Nephron progenitor cell (in vitro differentiated cells): ENCODE results near the gene OSGEPL1.
"Not testable (repeated sequence)": the region's sequence is repeated elsewhere in the genome, so short reads cannot be mapped to it uniquely, and the experiment has no call there.

ENCODE experiments used
- DNase-seq: peaks from one replicate; pipeline ENCODE4 v3.0.0; 2021
- H3K27ac Mint-ChIP-seq: 2 replicates; pipeline ENCODE4 v1.8.0; 2021; ENCODE audit warnings: mild to moderate bottlenecking, moderate library complexity, mixed read lengths
- H3K27me3 Mint-ChIP-seq: 2 replicates; pipeline ENCODE4 v1.8.0; 2021; ENCODE audit warnings: mild to moderate bottlenecking, low read depth, mixed read lengths; ENCODE audit not compliant: poor library complexity
- H3K36me3 Mint-ChIP-seq: 2 replicates; pipeline ENCODE4 v1.8.0; 2021; ENCODE audit warnings: low read depth, mixed read lengths
- H3K4me1 Mint-ChIP-seq: 2 replicates; pipeline ENCODE4 v1.8.0; 2021; ENCODE audit warnings: mixed read lengths
- H3K4me3 Mint-ChIP-seq: 2 replicates; pipeline ENCODE4 v1.8.0; 2021; ENCODE audit warnings: mild to moderate bottlenecking, moderate library complexity, mixed read lengths
- H3K9me3 Mint-ChIP-seq: 2 replicates; pipeline ENCODE4 v1.8.0; 2021; ENCODE audit warnings: mild to moderate bottlenecking, moderate library complexity, mixed read lengths
- TF ChIP-seq, protein P1 (sequence below): fragments of 200-600 bp; sonication (generic); IDR thresholded peaks from 2 replicates; pipeline ENCODE4 v1.5.0; 2021; ENCODE audit warnings: antibody characterized with exemption

Gene OSGEPL1

DNA sequence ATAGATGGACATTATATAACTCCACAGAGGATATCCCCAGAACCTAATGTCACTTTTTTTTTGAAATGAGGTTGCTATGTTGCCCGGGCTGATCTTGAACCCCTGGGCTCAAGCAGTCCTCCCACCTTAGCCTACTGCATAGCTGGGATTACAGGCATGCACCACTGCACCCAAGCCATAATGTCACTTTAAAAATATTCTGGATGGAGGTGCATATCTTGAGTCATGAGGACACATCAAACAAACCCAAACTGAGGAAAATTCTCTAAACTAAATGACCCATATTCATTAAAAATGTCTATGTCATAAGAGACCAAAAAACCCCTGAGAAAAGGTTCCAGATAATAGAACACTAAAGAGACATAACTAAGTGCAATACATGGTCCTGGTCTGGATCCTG, 36.3 kb downstream of the OSGEPL1 start:
- Mint-ChIP-seq H3K4me3 (no peak overlapping the region), H3K27ac (no peak overlapping the region), H3K27me3 (no peaks in the 10 kb centered on the region), H3K4me1 (no peaks in the 10 kb centered on the region), H3K36me3 (peaks cover 5% of the 10 kb centered on the region), H3K9me3 (no peaks in the 10 kb centered on the region)
- TF ChIP-seq, protein P1, sequence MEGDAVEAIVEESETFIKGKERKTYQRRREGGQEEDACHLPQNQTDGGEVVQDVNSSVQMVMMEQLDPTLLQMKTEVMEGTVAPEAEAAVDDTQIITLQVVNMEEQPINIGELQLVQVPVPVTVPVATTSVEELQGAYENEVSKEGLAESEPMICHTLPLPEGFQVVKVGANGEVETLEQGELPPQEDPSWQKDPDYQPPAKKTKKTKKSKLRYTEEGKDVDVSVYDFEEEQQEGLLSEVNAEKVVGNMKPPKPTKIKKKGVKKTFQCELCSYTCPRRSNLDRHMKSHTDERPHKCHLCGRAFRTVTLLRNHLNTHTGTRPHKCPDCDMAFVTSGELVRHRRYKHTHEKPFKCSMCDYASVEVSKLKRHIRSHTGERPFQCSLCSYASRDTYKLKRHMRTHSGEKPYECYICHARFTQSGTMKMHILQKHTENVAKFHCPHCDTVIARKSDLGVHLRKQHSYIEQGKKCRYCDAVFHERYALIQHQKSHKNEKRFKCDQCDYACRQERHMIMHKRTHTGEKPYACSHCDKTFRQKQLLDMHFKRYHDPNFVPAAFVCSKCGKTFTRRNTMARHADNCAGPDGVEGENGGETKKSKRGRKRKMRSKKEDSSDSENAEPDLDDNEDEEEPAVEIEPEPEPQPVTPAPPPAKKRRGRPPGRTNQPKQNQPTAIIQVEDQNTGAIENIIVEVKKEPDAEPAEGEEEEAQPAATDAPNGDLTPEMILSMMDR: no peak
- DNase-seq: no peak

DNA sequence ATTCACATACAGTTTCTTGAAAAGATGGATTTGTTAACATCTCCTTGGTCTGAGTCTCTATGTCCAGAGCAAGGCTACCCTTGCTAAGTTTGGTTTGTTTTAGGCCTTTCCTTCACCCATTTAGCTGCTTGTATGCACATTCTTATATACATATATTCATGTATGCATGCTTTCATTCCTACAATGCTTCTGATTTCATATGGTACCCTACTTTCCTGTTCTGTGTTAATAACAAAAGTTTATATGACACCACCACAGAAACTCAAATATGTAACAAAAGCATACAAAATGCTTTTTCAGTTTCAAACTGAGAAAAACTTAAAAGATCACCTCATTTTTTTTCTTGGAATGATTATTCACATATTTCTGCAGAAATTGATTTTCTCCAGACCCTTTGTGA, 39.4 kb downstream of the OSGEPL1 start:
- DNase-seq: no peak

DNA sequence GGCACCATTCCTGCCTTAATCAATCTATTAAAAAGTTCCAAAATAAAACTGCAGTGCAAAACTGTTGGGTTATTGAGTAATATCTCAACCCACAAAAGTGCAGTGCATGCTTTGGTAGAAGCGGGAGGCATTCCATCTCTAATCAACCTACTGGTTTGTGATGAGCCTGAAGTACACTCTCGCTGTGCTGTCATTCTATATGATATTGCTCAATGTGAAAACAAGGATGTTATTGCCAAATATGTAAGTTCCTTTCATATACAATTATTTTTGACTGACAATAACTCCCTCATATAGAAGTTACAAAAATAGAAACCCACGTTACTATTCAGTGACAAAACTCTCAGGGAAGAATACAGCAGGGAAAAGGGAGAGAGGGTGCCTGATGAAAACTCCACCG, 43.0 kb downstream of the OSGEPL1 start:
- Mint-ChIP-seq H3K9me3 (peaks cover 36% of the 10 kb centered on the region), H3K36me3 (peaks cover 18% of the 10 kb centered on the region), H3K4me3 (no peak overlapping the region), H3K27me3 (peaks cover 3% of the 10 kb centered on the region), H3K27ac (no peak overlapping the region), H3K4me1 (no peaks in the 10 kb centered on the region)
- DNase-seq: no peak
- TF ChIP-seq, protein P1: no peak

More for the DNA sequence above, 39.4 kb downstream of the OSGEPL1 start:
- TF ChIP-seq, protein P1: no peak
- H3K27ac Mint-ChIP-seq: no peak overlapping the region
- H3K4me1 Mint-ChIP-seq: no peaks in the 10 kb centered on the region
- H3K4me3 Mint-ChIP-seq: no peak overlapping the region
- peaks cover 11% of the 10 kb centered on the region for H3K36me3 Mint-ChIP-seq
- H3K27me3 Mint-ChIP-seq: no peaks in the 10 kb centered on the region
- peaks cover 2% of the 10 kb centered on the region for H3K9me3 Mint-ChIP-seq

DNA sequence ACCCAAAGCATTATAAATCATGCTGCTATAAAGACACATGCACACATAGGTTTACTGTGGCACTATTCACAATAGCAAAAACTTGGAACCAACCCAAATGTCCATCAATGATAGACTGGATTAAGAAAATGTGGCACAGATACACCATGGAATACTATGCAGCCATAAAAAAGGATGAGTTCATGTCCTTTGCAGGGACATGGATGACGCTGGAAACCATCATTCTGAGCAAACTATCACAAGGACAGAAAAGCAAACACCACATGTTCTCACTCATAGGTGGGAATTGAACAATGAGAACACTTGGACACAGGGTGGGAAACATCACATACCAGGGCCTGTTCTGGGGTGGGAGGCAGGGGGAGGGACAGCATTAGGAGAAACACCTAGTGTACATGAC, 45.0 kb downstream of the OSGEPL1 start:
- H3K27ac Mint-ChIP-seq, H3K4me3 Mint-ChIP-seq, H3K4me1 Mint-ChIP-seq, H3K27me3 Mint-ChIP-seq, DNase-seq: not testable (repeated sequence)
- Mint-ChIP-seq H3K36me3 (peaks cover 25% of the 10 kb centered on the region), H3K9me3 (peaks cover 56% of the 10 kb centered on the region)

DNA sequence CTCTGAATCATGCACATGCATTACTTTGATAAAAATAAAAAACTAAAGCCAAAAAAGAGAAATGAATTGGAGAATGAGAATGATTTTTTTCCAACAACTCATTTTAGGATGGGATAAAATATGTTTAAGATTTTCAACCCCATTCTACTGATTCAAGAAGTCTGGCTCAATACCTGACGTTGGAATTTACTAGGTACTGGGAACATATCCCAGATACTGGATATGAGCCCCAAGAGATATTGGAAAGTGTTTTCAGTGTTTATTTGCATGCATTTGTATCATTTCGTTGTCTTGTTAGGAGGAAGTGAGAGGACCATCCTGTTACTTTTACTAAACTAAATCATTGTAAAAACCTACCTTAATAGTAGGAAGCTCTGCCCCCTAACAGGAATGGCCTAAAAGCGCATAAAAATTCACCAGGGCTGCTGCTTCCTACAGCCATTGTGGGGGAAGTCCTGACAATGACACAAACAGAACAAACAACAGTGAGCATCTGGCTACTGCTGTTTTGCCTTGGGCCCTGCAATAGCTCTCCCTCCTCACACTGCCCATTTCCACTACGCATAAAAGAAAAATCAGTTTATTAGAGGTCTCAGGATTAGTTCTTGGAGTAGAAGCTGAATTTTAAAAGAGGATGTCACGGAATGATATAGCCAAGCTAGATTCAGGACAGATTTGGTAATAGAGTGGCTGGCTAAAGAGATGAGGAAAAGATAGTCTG, 52.9 kb downstream of the OSGEPL1 start:
- no peak overlapping the region for H3K27ac Mint-ChIP-seq
- peaks cover 43% of the 10 kb centered on the region for H3K9me3 Mint-ChIP-seq
- no peak for DNase-seq
- H3K4me1 Mint-ChIP-seq: peaks cover 8% of the 10 kb centered on the region
- peaks cover 51% of the 10 kb centered on the region for H3K36me3 Mint-ChIP-seq
- peaks cover 7% of the 10 kb centered on the region for H3K27me3 Mint-ChIP-seq
- H3K4me3 Mint-ChIP-seq: no peak overlapping the region
- TF ChIP-seq, protein P1: no peak

DNA sequence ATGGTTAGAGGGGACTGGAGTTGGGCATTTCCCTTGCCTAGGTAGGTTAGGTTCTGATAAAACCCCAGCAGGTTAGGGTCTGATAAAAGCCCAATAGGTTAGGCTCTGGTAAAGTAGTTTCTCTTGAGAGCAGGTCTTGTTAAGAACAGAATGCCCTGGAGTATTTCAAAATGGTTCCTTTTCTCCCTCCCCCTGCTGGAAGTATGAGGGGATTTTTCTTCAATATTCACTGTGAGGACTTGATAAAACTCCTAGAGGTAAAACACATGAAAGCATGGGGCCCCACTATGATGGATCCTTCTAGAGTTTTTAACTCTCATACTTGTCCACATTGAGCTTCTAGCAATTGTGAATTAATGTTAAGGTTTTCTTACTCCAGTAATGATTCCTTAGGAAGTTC, 60.5 kb downstream of the OSGEPL1 start:
- Mint-ChIP-seq H3K27ac (no peak overlapping the region), H3K9me3 (no peaks in the 10 kb centered on the region), H3K4me3 (no peak overlapping the region), H3K4me1 (no peaks in the 10 kb centered on the region), H3K36me3 (peaks cover 4% of the 10 kb centered on the region), H3K27me3 (peaks cover 4% of the 10 kb centered on the region)
- TF ChIP-seq, protein P1: no peak
- no peak for DNase-seq
